ENCODE results near the gene ZNF484.
"Not testable (repeated sequence)": the region's sequence is repeated elsewhere in the genome, so short reads cannot be mapped to it uniquely, and the experiment has no call there.

ZNF484 gene

DNA sequence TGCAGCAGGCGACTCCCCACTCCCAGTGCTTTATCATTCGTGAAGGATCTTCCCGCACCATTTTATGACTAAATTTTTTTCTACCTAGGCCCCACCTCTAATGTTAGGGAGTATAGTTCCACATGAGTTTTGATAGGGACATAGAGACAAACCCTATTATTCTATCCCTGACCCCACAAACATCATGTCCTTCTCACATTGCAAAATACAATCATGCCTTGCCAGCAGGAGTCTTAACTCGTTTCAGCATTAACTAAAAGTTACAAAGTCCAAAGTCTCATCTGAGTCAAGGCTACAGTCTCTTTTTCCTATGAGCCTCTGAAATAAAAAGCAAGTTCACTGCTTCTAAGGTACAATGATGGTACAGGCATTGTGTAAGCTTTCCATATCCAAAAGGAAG, 14.4 kb upstream of the ZNF484 start:
- not testable (repeated sequence) for H3K9me3 ChIP-seq (ENCODE audit: control insufficient read depth in 2 of 2, low read length in 2 of 2); H3K27ac ChIP-seq (ENCODE audit: low read length); H3K27me3 ChIP-seq (ENCODE audit: control insufficient read depth in 1 of 2, insufficient read depth in 2 of 2, low read length in 2 of 2); H3K9ac ChIP-seq (ENCODE audit: low read length in 2 of 2); H3K4me1 ChIP-seq (ENCODE audit: control insufficient read depth, insufficient read depth, low read length); H3K36me3 ChIP-seq (ENCODE audit: control insufficient read depth in 2 of 2, insufficient read depth in 2 of 2, low read length in 2 of 2); H3K4me3 ChIP-seq (ENCODE audit: low read length in 2 of 2)

DNA sequence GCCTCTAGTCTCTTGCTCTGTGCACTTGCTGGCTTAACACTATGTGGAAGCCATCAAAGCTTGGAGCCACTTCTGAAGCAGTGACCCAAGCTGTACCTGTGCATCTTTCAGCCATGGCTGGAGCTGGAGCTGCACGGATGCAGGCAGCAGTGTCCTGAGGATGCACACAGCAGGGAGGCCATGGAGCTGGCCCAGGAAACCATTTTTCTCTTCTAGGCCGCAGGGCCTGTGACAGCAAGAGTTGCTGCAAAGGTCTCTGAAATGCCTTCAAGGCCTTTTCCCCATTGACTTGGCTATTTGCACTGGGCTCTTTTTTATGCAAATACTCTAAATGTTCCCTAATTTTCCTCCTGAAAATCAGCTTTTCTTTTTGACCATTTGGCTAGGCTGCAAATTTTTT, 12.9 kb upstream of the ZNF484 start:
- Histone ChIP-seq H3K9me3 (ENCODE audit: control insufficient read depth in 2 of 2, low read length in 2 of 2) (no peaks in the 10 kb centered on the region), H3K27ac (ENCODE audit: low read length) (no peak overlapping the region), H3K9ac (ENCODE audit: low read length in 2 of 2) (no peak overlapping the region), H3K36me3 (ENCODE audit: control insufficient read depth in 2 of 2, insufficient read depth in 2 of 2, low read length in 2 of 2) (no peaks in the 10 kb centered on the region), H3K4me1 (ENCODE audit: control insufficient read depth, insufficient read depth, low read length) (no peaks in the 10 kb centered on the region), H3K4me3 (ENCODE audit: low read length in 2 of 2) (no peak overlapping the region), H3K27me3 (ENCODE audit: control insufficient read depth in 1 of 2, insufficient read depth in 2 of 2, low read length in 2 of 2) (peaks cover 0 to 3% of the 10 kb centered on the region in 2 donors)

DNA sequence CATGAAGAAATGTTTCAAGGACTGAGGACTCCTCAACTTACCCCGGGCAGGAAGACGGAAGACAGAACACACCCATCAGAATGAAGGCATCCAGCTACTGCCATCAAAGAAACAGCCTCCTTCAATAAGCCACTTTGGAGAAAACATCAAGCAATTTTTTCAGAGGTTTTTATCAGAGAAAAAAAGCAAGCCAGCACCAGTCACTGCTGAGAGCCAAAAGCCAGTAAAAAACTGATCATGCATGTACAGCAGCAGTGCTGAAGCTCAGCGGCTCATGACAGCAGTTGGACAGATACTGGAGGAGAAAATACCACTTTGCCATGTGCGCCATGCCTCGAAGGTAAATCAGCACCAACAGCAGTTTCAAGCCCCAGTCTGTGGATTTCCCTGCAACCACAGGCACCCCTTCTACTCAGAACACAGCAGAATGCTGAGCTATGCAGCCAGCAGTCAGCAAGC, 10.1 kb upstream of the ZNF484 start:
- Histone ChIP-seq H3K4me1 (ENCODE audit: control insufficient read depth, insufficient read depth, low read length) (no peaks in the 10 kb centered on the region), H3K27ac (ENCODE audit: low read length) (no peak overlapping the region), H3K36me3 (ENCODE audit: control insufficient read depth in 2 of 2, insufficient read depth in 2 of 2, low read length in 2 of 2) (no peaks in the 10 kb centered on the region), H3K9me3 (ENCODE audit: control insufficient read depth in 2 of 2, low read length in 2 of 2) (no peaks in the 10 kb centered on the region), H3K9ac (ENCODE audit: low read length in 2 of 2) (no peak overlapping the region), H3K4me3 (ENCODE audit: low read length in 2 of 2) (no peak overlapping the region), H3K27me3 (ENCODE audit: control insufficient read depth in 1 of 2, insufficient read depth in 2 of 2, low read length in 2 of 2) (peaks cover 0 to 3% of the 10 kb centered on the region in 2 donors)

DNA sequence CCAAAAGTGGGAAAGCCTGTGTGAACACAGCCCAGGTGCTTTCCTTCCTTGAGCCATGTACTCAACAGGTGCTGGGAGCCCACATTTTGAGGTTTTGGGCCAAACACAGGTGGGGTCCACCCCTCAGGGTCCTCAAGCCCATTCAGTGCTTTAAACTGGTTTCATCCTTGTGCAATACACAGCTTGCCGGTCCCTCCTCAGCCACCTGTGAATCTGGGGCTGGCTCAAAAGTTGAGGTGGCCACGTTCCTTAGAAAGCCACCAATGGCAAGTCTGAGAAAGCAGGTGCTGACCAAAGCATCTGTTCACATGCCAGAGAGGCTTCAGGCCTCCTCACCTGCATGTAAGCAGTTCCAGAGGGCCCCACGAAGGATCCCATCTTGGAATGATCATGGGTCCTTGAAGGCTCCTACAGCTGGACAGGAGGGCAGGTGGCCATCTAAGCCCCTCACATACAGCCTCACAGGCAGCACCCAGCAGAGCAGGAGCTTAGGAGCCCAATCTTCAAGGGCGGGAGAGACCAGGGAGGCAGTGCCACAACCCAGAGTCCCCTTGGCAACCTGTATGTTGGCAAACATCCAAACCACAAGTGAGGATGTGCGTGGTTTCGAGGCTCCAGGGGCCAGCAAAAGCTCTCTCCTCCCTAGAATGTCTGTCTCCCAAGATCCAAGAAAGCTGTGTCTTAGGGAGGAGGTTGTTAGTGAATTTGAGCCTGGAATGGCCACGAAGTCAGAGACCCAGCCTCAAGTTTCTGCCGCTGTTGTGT, 9.2 kb upstream of the ZNF484 start:
- H3K36me3 ChIP-seq (ENCODE audit: control insufficient read depth in 2 of 2, insufficient read depth in 2 of 2, low read length in 2 of 2); H3K9ac ChIP-seq (ENCODE audit: low read length in 2 of 2); H3K27me3 ChIP-seq (ENCODE audit: control insufficient read depth in 1 of 2, insufficient read depth in 2 of 2, low read length in 2 of 2); H3K9me3 ChIP-seq (ENCODE audit: control insufficient read depth in 2 of 2, low read length in 2 of 2); H3K4me1 ChIP-seq (ENCODE audit: control insufficient read depth, insufficient read depth, low read length); H3K4me3 ChIP-seq (ENCODE audit: low read length in 2 of 2); H3K27ac ChIP-seq (ENCODE audit: low read length): not testable (repeated sequence)

DNA sequence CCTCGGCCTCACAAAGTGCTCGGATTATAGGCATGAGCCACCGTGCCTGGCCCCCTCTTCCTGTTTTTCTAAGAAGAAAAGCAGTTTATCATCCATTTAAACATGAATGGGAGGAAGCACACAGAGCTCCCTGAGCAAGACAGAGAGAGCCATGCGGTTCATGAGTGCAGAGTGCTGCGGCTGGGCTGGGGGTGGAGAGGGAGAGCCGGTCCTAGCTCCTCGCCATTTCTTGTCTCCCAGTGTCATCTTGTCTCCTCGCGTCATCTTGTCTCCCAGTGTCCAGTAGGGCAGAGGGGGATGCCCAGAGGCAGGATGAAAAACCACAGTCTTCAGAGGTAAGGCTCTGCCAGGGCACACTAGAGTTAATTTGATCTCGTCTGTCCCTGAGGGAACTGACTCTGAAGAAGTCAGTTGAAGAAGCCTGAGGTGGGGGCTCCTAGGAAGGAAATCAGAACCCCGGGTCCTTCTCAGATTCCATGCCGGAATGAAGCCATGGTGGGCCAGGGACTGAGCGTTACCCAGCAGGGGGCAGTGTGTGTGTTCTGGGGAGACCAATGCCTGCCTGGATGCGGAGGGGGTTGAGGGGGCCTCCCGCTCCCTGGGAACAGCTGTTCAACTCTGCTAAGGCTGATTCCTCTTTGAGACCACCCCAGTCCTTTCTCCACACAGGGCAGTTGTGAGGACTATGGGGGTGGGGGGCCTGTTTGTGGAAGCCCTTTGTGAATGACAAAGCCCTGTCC, 6.0 kb upstream of the ZNF484 start:
- not testable (repeated sequence) for H3K9ac ChIP-seq (ENCODE audit: low read length in 2 of 2); H3K9me3 ChIP-seq (ENCODE audit: control insufficient read depth in 2 of 2, low read length in 2 of 2); H3K27me3 ChIP-seq (ENCODE audit: control insufficient read depth in 1 of 2, insufficient read depth in 2 of 2, low read length in 2 of 2); H3K27ac ChIP-seq (ENCODE audit: low read length); H3K36me3 ChIP-seq (ENCODE audit: control insufficient read depth in 2 of 2, insufficient read depth in 2 of 2, low read length in 2 of 2); H3K4me1 ChIP-seq (ENCODE audit: control insufficient read depth, insufficient read depth, low read length); H3K4me3 ChIP-seq (ENCODE audit: low read length in 2 of 2)

DNA sequence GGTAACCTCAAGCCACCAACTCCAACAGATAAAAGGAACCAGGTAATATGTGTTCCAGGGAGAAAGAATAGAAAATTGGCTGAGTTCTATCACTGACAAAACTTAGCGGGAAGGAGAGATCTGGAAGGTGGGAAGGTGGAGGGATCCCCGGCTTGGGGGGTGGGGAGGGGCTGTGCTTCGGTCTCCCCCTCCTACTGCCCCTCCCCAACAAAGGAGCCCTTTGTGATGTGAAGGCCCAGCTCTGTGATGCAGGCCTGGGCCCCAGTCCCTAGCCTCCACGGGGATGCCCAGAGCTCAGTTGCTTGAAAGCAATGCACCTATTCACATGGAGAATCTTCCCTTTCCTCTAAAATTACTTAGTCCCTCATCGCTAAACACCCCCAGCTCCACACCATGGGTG, 4.4 kb upstream of the ZNF484 start:
- peaks cover 0 to 3% of the 10 kb centered on the region in 2 donors for H3K27me3 ChIP-seq (ENCODE audit: control insufficient read depth in 1 of 2, insufficient read depth in 2 of 2, low read length in 2 of 2)
- H3K4me3 ChIP-seq (ENCODE audit: low read length in 2 of 2), result no peak overlapping the region
- no peak overlapping the region for H3K9ac ChIP-seq (ENCODE audit: low read length in 2 of 2)
- no peaks in the 10 kb centered on the region for H3K4me1 ChIP-seq (ENCODE audit: control insufficient read depth, insufficient read depth, low read length)
- no peaks in the 10 kb centered on the region for H3K9me3 ChIP-seq (ENCODE audit: control insufficient read depth in 2 of 2, low read length in 2 of 2)
- H3K36me3 ChIP-seq (ENCODE audit: control insufficient read depth in 2 of 2, insufficient read depth in 2 of 2, low read length in 2 of 2), result no peaks in the 10 kb centered on the region
- no peak overlapping the region for H3K27ac ChIP-seq (ENCODE audit: low read length)

DNA sequence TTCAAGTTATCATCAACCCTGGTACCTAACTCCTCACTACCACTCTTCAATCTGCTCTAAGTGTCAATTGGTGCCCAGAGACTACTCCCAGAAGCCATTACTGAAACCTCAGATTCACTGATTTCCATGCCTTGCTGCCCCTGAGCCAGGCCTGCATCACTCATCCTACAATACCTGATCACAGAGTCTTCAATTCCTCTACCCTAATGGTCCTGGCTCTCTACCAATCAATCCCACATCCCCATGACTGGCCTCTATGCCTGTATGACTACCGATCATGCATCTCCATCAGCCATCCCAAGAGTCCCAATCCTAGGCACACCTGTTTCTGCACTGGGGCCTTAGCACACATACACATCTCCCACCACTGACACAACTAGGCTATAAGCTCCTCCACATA, 2.5 kb downstream of the ZNF484 start:
- H3K9ac ChIP-seq (ENCODE audit: low read length in 2 of 2), result no peak overlapping the region
- no peaks in the 10 kb centered on the region for H3K4me1 ChIP-seq (ENCODE audit: control insufficient read depth, insufficient read depth, low read length)
- no peak overlapping the region for H3K4me3 ChIP-seq (ENCODE audit: low read length in 2 of 2)
- H3K27me3 ChIP-seq (ENCODE audit: control insufficient read depth in 1 of 2, insufficient read depth in 2 of 2, low read length in 2 of 2), result no peaks in the 10 kb centered on the region
- H3K9me3 ChIP-seq (ENCODE audit: control insufficient read depth in 2 of 2, low read length in 2 of 2), result no peaks in the 10 kb centered on the region
- peaks cover 0 to 6% of the 10 kb centered on the region in 2 donors for H3K36me3 ChIP-seq (ENCODE audit: control insufficient read depth in 2 of 2, insufficient read depth in 2 of 2, low read length in 2 of 2)
- no peak overlapping the region for H3K27ac ChIP-seq (ENCODE audit: low read length)

DNA sequence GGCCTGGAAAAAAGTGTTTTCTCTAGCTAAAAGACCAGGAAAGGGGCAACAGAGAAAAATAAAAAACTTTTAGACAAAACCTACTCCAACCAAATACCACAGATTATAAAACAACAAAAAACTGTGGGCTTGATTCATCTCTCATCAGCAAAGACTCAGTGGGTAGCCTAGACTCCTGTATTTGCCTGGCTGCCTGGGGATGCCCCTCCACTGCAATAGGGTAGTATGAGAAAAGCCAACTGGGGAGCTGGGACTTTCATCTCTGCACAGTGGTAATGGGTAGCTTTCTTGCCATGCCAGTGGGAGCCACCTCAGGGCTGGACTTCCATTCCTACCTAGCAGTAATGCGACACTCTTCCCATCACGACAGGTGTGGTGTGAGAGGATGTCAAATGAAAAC, 7.5 kb downstream of the ZNF484 start:
- no peaks in the 10 kb centered on the region for H3K4me1 ChIP-seq (ENCODE audit: control insufficient read depth, insufficient read depth, low read length)
- no peak overlapping the region for H3K27ac ChIP-seq (ENCODE audit: low read length)
- no peak overlapping the region for H3K9ac ChIP-seq (ENCODE audit: low read length in 2 of 2)
- no peak overlapping the region for H3K4me3 ChIP-seq (ENCODE audit: low read length in 2 of 2)
- H3K9me3 ChIP-seq (ENCODE audit: control insufficient read depth in 2 of 2, low read length in 2 of 2), result no peaks in the 10 kb centered on the region
- H3K36me3 ChIP-seq (ENCODE audit: control insufficient read depth in 2 of 2, insufficient read depth in 2 of 2, low read length in 2 of 2), result peaks cover 8 to 10% of the 10 kb centered on the region in 2 donors
- no peaks in the 10 kb centered on the region for H3K27me3 ChIP-seq (ENCODE audit: control insufficient read depth in 1 of 2, insufficient read depth in 2 of 2, low read length in 2 of 2)

DNA sequence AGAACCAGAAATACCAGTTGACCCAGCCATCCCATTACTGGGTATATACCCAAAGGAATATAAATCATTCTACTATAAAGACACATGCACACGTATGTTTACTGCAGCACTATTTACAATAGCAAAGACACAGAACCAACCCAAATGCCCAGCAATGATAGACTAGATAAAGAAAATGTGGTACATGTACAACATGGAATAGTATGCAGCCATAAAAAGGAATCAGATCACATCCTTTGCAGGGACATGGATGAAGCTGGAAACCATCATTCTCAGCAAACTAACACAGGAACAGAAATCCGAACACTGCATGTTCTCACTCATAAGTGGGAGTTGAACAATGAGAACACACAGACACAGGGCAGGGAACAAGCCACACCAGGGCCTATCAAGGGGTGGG, 11.2 kb downstream of the ZNF484 start:
- not testable (repeated sequence) for H3K27ac ChIP-seq (ENCODE audit: low read length); H3K4me3 ChIP-seq (ENCODE audit: low read length in 2 of 2); H3K27me3 ChIP-seq (ENCODE audit: control insufficient read depth in 1 of 2, insufficient read depth in 2 of 2, low read length in 2 of 2); H3K9ac ChIP-seq (ENCODE audit: low read length in 2 of 2); H3K4me1 ChIP-seq (ENCODE audit: control insufficient read depth, insufficient read depth, low read length); H3K9me3 ChIP-seq (ENCODE audit: control insufficient read depth in 2 of 2, low read length in 2 of 2)
- H3K36me3 ChIP-seq (ENCODE audit: control insufficient read depth in 2 of 2, insufficient read depth in 2 of 2, low read length in 2 of 2), result peaks cover 10 to 12% of the 10 kb centered on the region in 2 donors

DNA sequence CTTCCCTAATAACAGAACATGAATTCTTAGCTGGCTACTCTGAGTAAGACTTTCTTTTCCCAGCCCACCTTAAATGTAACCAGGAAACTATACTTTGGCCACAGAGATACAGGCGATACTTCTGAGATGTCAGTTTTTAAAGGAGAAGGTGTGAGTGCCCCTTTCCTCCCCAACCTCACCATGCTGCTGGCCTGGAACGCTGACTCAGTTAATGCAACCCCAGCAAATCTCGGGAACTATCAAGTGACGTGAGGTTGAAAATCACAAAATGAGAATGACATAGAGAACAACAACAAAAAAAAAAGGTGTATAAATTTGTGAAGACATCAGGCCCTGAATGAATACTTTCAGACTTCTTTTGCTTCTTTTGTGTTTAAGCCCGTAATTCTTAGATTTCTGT, 13.7 kb downstream of the ZNF484 start:
- peaks cover 13 to 16% of the 10 kb centered on the region in 2 donors for H3K36me3 ChIP-seq (ENCODE audit: control insufficient read depth in 2 of 2, insufficient read depth in 2 of 2, low read length in 2 of 2)
- H3K4me3 ChIP-seq (ENCODE audit: low read length in 2 of 2), result no peak overlapping the region
- H3K27me3 ChIP-seq (ENCODE audit: control insufficient read depth in 1 of 2, insufficient read depth in 2 of 2, low read length in 2 of 2), result no peaks in the 10 kb centered on the region
- H3K4me1 ChIP-seq (ENCODE audit: control insufficient read depth, insufficient read depth, low read length), result no peaks in the 10 kb centered on the region
- no peak overlapping the region for H3K9ac ChIP-seq (ENCODE audit: low read length in 2 of 2)
- H3K9me3 ChIP-seq (ENCODE audit: control insufficient read depth in 2 of 2, low read length in 2 of 2), result no peaks in the 10 kb centered on the region
- no peak overlapping the region for H3K27ac ChIP-seq (ENCODE audit: low read length)

DNA sequence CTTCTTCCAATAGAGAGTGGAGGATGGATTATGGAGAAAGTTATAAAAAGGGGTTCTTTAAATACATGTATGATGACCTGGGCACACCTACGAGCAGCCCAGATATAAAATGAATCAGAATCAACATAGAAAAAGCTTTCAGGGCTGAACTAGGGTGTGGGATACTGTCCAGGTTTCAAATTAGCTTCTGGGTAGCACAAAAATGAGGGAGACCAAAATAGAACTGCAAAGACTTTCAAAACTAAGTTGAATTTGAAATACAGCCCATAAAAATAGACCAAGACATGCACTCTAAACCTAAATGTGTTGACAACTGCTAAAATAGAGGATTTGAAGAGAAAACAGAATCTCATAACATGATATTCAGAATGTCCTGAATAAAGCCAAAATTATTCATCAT, 17.0 kb downstream of the ZNF484 start:
- no peak overlapping the region for H3K4me3 ChIP-seq (ENCODE audit: low read length in 2 of 2)
- H3K36me3 ChIP-seq (ENCODE audit: control insufficient read depth in 2 of 2, insufficient read depth in 2 of 2, low read length in 2 of 2), result peaks cover 11 to 15% of the 10 kb centered on the region in 2 donors
- no peaks in the 10 kb centered on the region for H3K9me3 ChIP-seq (ENCODE audit: control insufficient read depth in 2 of 2, low read length in 2 of 2)
- no peaks in the 10 kb centered on the region for H3K27me3 ChIP-seq (ENCODE audit: control insufficient read depth in 1 of 2, insufficient read depth in 2 of 2, low read length in 2 of 2)
- no peak overlapping the region for H3K9ac ChIP-seq (ENCODE audit: low read length in 2 of 2)
- no peak overlapping the region for H3K27ac ChIP-seq (ENCODE audit: low read length)
- H3K4me1 ChIP-seq (ENCODE audit: control insufficient read depth, insufficient read depth, low read length), result no peaks in the 10 kb centered on the region
